ENCODE measurements around the gene FOXR1. TPM values are rescaled to one million over a fixed set of nuclear protein-coding genes. Genes with fewer than 3 reads are reported as not detected.
"Not testable (repeated sequence)": the region's sequence is repeated elsewhere in the genome, so short reads cannot be mapped to it uniquely, and the experiment has no call there.

FOXR1 gene
- total RNA-seq, 1 donor from 2014 or later, result not detected

- ATAC-seq; intact Hi-C loops (cut with DNase I); DNase-seq (ENCODE audit: missing footprints): not testable (repeated sequence)
These were observed 12.8 kb downstream of the FOXR1 start for GRCh38 chr11:118984337-118984736.

- intact Hi-C loops (cut with DNase I), result no loop called here
- ATAC-seq, result peak; percentile 10
- no peak for DNase-seq (ENCODE audit: missing footprints)
These were observed 13.3 kb downstream of the FOXR1 start for GRCh38 chr11:118984825-118985224.

- intact Hi-C loops (cut with DNase I), result no loop called here
- no peak for DNase-seq (ENCODE audit: missing footprints)
- ATAC-seq, result no peak
These were observed 16.7 kb downstream of the FOXR1 start for GRCh38 chr11:118988280-118988679.

GRCh38 chr11:118991486-118992038 is 20.0 kb downstream of the FOXR1 start:
- DNase-seq (ENCODE audit: missing footprints); intact Hi-C loops (cut with DNase I); ATAC-seq: not testable (repeated sequence)

- intact Hi-C loops (cut with DNase I), result no loop called here
- DNase-seq (ENCODE audit: missing footprints), result no peak
- ATAC-seq, result peak; percentile 18
These were observed 25.5 kb downstream of the FOXR1 start for GRCh38 chr11:118996926-118997626.

GRCh38 chr11:118997627-118998387 is 26.2 kb downstream of the FOXR1 start, which contains the start of gene CENATAC:
Gene CENATAC, plus strand, starts transcription at chr11:118998138. Its CDS starts 60 bp downstream, at chr11:118998198.
- intact Hi-C loops (cut with DNase I), result no loop called here
- DNase-seq (ENCODE audit: missing footprints), result peak; percentile 98
- ATAC-seq, result peak; percentile 100

- ATAC-seq (peak; percentile 5), DNase-seq (ENCODE audit: missing footprints) (no peak)
- intact Hi-C loops (cut with DNase I), result no loop called here
These were observed 26.8 kb downstream of the FOXR1 start for GRCh38 chr11:118998388-118998717.

GRCh38 chr11:118998822-118999221 is 27.3 kb downstream of the FOXR1 start:
- ATAC-seq, result no peak
- no peak for DNase-seq (ENCODE audit: missing footprints)
- intact Hi-C loops (cut with DNase I), result no loop called here

- intact Hi-C loops (cut with DNase I), result no loop called here
- ATAC-seq, result no peak
- DNase-seq (ENCODE audit: missing footprints), result no peak
These were observed 29.3 kb downstream of the FOXR1 start for GRCh38 chr11:119000906-119001305.

GRCh38 chr11:119006656-119007055 is 35.1 kb downstream of the FOXR1 start:
- DNase-seq (ENCODE audit: missing footprints), result no peak
- intact Hi-C loops (cut with DNase I), result no loop called here
- no peak for ATAC-seq

- peak; percentile 18 for ATAC-seq
- intact Hi-C loops (cut with DNase I), result no loop called here
- no peak for DNase-seq (ENCODE audit: missing footprints)
These were observed 40.0 kb downstream of the FOXR1 start for GRCh38 chr11:119011476-119012053.

GRCh38 chr11:119012629-119013170 is 41.1 kb downstream of the FOXR1 start:
- DNase-seq (ENCODE audit: missing footprints), result no peak
- no peak for ATAC-seq
- intact Hi-C loops (cut with DNase I), result no loop called here

- intact Hi-C loops (cut with DNase I), result no loop called here
- no peak for ATAC-seq
- no peak for DNase-seq (ENCODE audit: missing footprints)
These were observed 42.8 kb downstream of the FOXR1 start for GRCh38 chr11:119014209-119014924.

GRCh38 chr11:119015054-119015611 is 43.6 kb downstream of the FOXR1 start:
- ATAC-seq, result no peak
- intact Hi-C loops (cut with DNase I), result no loop called here
- DNase-seq (ENCODE audit: missing footprints), result no peak

- no peak for DNase-seq (ENCODE audit: missing footprints)
- intact Hi-C loops (cut with DNase I), result no loop called here
- ATAC-seq, result no peak
These were observed 44.9 kb downstream of the FOXR1 start for GRCh38 chr11:119016216-119017009.

GRCh38 chr11:119017377-119017776 is 45.8 kb downstream of the FOXR1 start:
- DNase-seq (ENCODE audit: missing footprints); ATAC-seq; intact Hi-C loops (cut with DNase I): not testable (repeated sequence)

GRCh38 chr11:119018074-119018938 is 46.7 kb downstream of the FOXR1 start, which contains the start of the genes RPS25 and TRAPPC4:
Gene RPS25, minus strand, starts transcription at chr11:119018343. Its CDS starts 59 bp downstream, at chr11:119018284.
Gene TRAPPC4, plus strand, starts transcription at chr11:119018766. Its CDS starts 30 bp downstream, at chr11:119018796.
- intact Hi-C loops (cut with DNase I), result no loop called here
- DNase-seq (ENCODE audit: missing footprints) (peak; percentile 96), ATAC-seq (peak; percentile 96)

All from Right ventricle myocardium inferior (tissue), 1 donor.